HCT116 (cell line): ENCODE measurements around the gene STK24. TPM values are rescaled to one million over a fixed set of nuclear protein-coding genes. Genes with fewer than 3 reads are reported as not detected.

Experiments
- ATAC-seq: fragments of 200-7000 bp; cut with Tn5 transposase; 2 replicates; pipeline ENCODE4 v1.9.1; 2020; ENCODE audit warnings: mild to moderate bottlenecking, moderate library complexity
- BruUV-seq: library from RNA; stranded (reverse); fragments of 400-500 nt; replicated peaks from 2 replicates; lab custom pipeline; 2021; lab: Mats Ljungman, UMichigan
- CTCF ChIA-PET: fragments of 300-600 bp; sonication (Branson Sonifier 250); formaldehyde crosslinking; loops from one replicate; lab custom pipeline; 2021; ENCODE audit warnings: antibody characterized with exemption; lab: Charles Lee
- POLR2A ChIA-PET: fragments of 300-600, 350-600 bp; sonication (Branson Sonifier 250); formaldehyde crosslinking; loops from one replicate; lab custom pipeline; 2021; ENCODE audit warnings: antibody characterized with exemption; lab: Charles Lee
- RAD21 ChIA-PET, 2 experiments: fragments of 300-600 bp; sonication (Branson Sonifier 250); formaldehyde crosslinking; loops; one replicate each; lab custom pipeline; 2023; ENCODE audit warnings: low total read pairs in 2 of 2; ENCODE audit not compliant: uncharacterized antibody in 2 of 2, unreplicated experiment in 2 of 2, low non-redundant PET in 1 of 2; lab: Charles Lee
- DNase-seq: peaks from one replicate; pipeline ENCODE4 v3.0.0-alpha.2; 2010; ENCODE audit warnings: low read depth, low spot score
- H2AFZ ChIP-seq: fragments of 200-600 bp; shearing (Covaris generic), sonication (generic); 2 replicates; pipeline ENCODE4 v1.6.1; 2017; ENCODE audit warnings: low read depth, mixed run types, mixed read lengths, antibody characterized with exemption, low read length; ENCODE audit not compliant: poor library complexity, severe bottlenecking
- H3K27ac ChIP-seq: 2 replicates; pipeline ENCODE4 v1.5.1; 2012; ENCODE audit warnings: low read depth, low read length
- H3K27me3 ChIP-seq: fragments of 200-600 bp; sonication (generic); 2 replicates; pipeline ENCODE4 v1.6.1; 2016; ENCODE audit warnings: mixed run types, low read length, mixed read lengths; ENCODE audit not compliant: insufficient read depth
- H3K36me3 ChIP-seq, 2 experiments: fragments of 200-500 bp in 1 of 2; fragments of 200-600 bp in 1 of 2; sonication (Bioruptor generic) in 1 of 2; sonication (generic) in 1 of 2; 2 replicates each; pipeline versions ENCODE4 v1.5.1 to v1.6.1; 2014 to 2016; ENCODE audit warnings: low read length in 2 of 2, inconsistent platforms in 1 of 2, mixed read lengths in 1 of 2, mixed run types in 1 of 2; ENCODE audit not compliant: insufficient read depth in 2 of 2, control insufficient read depth in 1 of 2
- H3K4me1 ChIP-seq, 2 experiments: fragments of 200-600 bp in 1 of 2; sonication (generic) in 1 of 2; 2 replicates each; pipeline versions ENCODE4 v1.5.1 to v1.6.1; 2012 to 2017; ENCODE audit warnings: low read length in 2 of 2, inconsistent platforms in 1 of 2, mild to moderate bottlenecking in 1 of 2, mixed read lengths in 1 of 2, mixed run types in 1 of 2, moderate library complexity in 1 of 2; ENCODE audit not compliant: insufficient read depth in 2 of 2, control insufficient read depth in 1 of 2
- H3K4me2 ChIP-seq: fragments of 200-600 bp; sonication (generic); 2 replicates; pipeline ENCODE4 v1.6.1; 2017; ENCODE audit warnings: mixed run types, low read length, mixed read lengths
- H3K4me3 ChIP-seq, 2 experiments: fragments of 200-600 bp in 1 of 2; sonication (generic) in 1 of 2; replicated peaks in 1 of 2; 2 replicates each; pipeline ENCODE4 v1.5.1; 2011 to 2016; ENCODE audit warnings: low read length in 2 of 2, control low read depth in 1 of 2, low read depth in 1 of 2, mild to moderate bottlenecking in 1 of 2, mixed read lengths in 1 of 2, mixed run types in 1 of 2
- H3K79me2 ChIP-seq: fragments of 200-600 bp; sonication (generic); 2 replicates; pipeline ENCODE4 v1.6.1; 2017; ENCODE audit warnings: mild to moderate bottlenecking, mixed run types, low read length, moderate library complexity, mixed read lengths; ENCODE audit not compliant: insufficient read depth
- H3K9ac ChIP-seq: fragments of 200-600 bp; sonication (generic); 2 replicates; pipeline ENCODE4 v1.6.1; 2016; ENCODE audit warnings: low read length, mixed read lengths
- H3K9me2 ChIP-seq: fragments of 200-600 bp; sonication (generic), shearing (Covaris generic); 2 replicates; pipeline ENCODE4 v1.6.1; 2017; ENCODE audit warnings: mixed run types, mild to moderate bottlenecking, moderate library complexity; ENCODE audit not compliant: insufficient read depth
- H3K9me3 ChIP-seq, 2 experiments: fragments of 200-500 bp in 1 of 2; fragments of 200-600 bp in 1 of 2; sonication (Bioruptor generic) in 1 of 2; sonication (generic) in 1 of 2; 2 replicates each; pipeline ENCODE4 v1.6.1; 2014 to 2017; ENCODE audit warnings: low read length in 2 of 2, mixed read lengths in 2 of 2, inconsistent platforms in 1 of 2, low read depth in 1 of 2, mild to moderate bottlenecking in 1 of 2, mixed run types in 1 of 2, moderate library complexity in 1 of 2; ENCODE audit not compliant: control insufficient read depth in 1 of 2, insufficient read depth in 1 of 2
- H4K20me1 ChIP-seq: fragments of 200-600 bp; sonication (generic), shearing (Covaris generic); 2 replicates; pipeline ENCODE4 v1.6.1; 2017; ENCODE audit warnings: mixed run types, mild to moderate bottlenecking, moderate library complexity; ENCODE audit not compliant: insufficient read depth
- CBX3 ChIP-seq: IDR thresholded peaks from 2 replicates; pipeline ENCODE4 v1.6.1; 2012; ENCODE audit warnings: low read depth
- EZH2phosphoT487 ChIP-seq: fragments of 200-600 bp; IDR thresholded peaks from 2 replicates; pipeline ENCODE4 v1.6.1; 2018; ENCODE audit warnings: antibody characterized with exemption, borderline replicate concordance
- JUND ChIP-seq: IDR thresholded peaks from 2 replicates; pipeline ENCODE4 v1.6.1; 2012
- RAD21 ChIP-seq: IDR thresholded peaks from 2 replicates; pipeline ENCODE4 v1.6.1; 2012; ENCODE audit warnings: low read depth, mild to moderate bottlenecking
- YY1 ChIP-seq: IDR thresholded peaks from 2 replicates; pipeline ENCODE4 v1.6.1; 2011; ENCODE audit warnings: low read length, low read depth, moderate library complexity, mild to moderate bottlenecking; ENCODE audit not compliant: insufficient replicate concordance; ENCODE audit errors: extremely low read depth
- ZFX ChIP-seq: fragments of 450-650 bp; IDR thresholded peaks from 2 replicates; pipeline ENCODE4 v1.6.1; 2017
- intact Hi-C: fragments of 100-400 bp; cut with micrococcal nuclease; formaldehyde crosslinking; loops from 2 replicates; pipeline ENCODE4 v1.10.0; 2022
- total RNA-seq: library from RNA; stranded (reverse); gene quantifications from one replicate; pipeline ENCODE4 v1.2.1, GENCODE V29; 2021; ENCODE audit not compliant: unreplicated experiment
- TF ChIP-seq, protein P1 (sequence below), 3 experiments: fragments of 200-600 bp in 1 of 3; sonication (generic) in 1 of 3; IDR thresholded peaks in 2 of 3; conservative IDR thresholded peaks in 1 of 3; 2 replicates each; pipeline ENCODE4 v1.5.1; 2012 to 2017; ENCODE audit warnings: low read depth in 2 of 3, low read length in 2 of 3, antibody characterized with exemption in 1 of 3, borderline replicate concordance in 1 of 3, control low read depth in 1 of 3, mild to moderate bottlenecking in 1 of 3, mixed read lengths in 1 of 3, mixed run types in 1 of 3, moderate library complexity in 1 of 3; ENCODE audit not compliant: insufficient read depth in 1 of 3
- TF ChIP-seq, protein P2 (sequence below): IDR thresholded peaks from 2 replicates; pipeline ENCODE4 v1.6.1; 2012; ENCODE audit warnings: low read depth

The STK24 gene
- total RNA-seq, 1 experiment from 2014 or later = 137 TPM

DNA sequence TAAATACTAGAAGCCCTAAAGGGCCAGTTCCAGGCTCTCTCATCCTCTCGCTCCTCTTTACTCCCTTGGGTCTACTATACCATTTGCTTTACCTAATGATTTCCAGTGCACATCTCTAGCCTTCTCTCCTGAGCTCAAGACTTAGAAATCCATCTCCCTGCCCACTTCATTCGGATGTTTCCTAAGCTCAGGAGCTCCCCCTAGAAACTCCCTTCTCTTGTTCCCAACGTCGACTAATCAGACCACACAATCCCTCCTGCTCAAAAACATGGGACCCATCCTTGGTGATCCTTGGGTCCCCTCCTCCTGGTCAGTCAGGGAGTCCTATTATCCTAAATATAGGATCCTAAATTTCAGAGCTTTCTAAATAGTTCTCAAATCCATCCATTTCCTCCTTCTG is 21.1 kb upstream of the STK24 start:
- Histone ChIP-seq H3K9me2 (no peaks in the 10 kb centered on the region), H3K79me2 (no peaks in the 10 kb centered on the region), H3K36me3 (no peaks in the 10 kb centered on the region), H3K9ac (no peak overlapping the region), H3K27me3 (peaks cover 2% of the 10 kb centered on the region; the same call in 1 of the 2 replicates), H3K4me1 (no peaks in the 10 kb centered on the region), H3K4me2 (no peak overlapping the region), H3K9me3 (no peaks in the 10 kb centered on the region), H3K4me3 (no peak overlapping the region), H4K20me1 (no peaks in the 10 kb centered on the region), H3K27ac (no peak overlapping the region), H2AFZ (no peak overlapping the region)
- BruUV-seq = no TSS peak
- ChIA-PET POLR2A (no interaction called here), RAD21 (interaction anchor here in 1 of 2 experiments (1.0 kb wide), 1 partner anchor 110 kb away, joined by 3 read pairs; no protein-coding TSS in a partner anchor), CTCF (interaction anchor here (1.0 to 1.8 kb wide), 5 partner anchors 9 to 150 kb away, joined by 3 to 5 read pairs (median 4); no protein-coding TSS in a partner anchor)
- DNase-seq (no peak), ATAC-seq (peak; percentile 82)
- intact Hi-C loops = no loop called here
- TF ChIP-seq, protein P1, sequence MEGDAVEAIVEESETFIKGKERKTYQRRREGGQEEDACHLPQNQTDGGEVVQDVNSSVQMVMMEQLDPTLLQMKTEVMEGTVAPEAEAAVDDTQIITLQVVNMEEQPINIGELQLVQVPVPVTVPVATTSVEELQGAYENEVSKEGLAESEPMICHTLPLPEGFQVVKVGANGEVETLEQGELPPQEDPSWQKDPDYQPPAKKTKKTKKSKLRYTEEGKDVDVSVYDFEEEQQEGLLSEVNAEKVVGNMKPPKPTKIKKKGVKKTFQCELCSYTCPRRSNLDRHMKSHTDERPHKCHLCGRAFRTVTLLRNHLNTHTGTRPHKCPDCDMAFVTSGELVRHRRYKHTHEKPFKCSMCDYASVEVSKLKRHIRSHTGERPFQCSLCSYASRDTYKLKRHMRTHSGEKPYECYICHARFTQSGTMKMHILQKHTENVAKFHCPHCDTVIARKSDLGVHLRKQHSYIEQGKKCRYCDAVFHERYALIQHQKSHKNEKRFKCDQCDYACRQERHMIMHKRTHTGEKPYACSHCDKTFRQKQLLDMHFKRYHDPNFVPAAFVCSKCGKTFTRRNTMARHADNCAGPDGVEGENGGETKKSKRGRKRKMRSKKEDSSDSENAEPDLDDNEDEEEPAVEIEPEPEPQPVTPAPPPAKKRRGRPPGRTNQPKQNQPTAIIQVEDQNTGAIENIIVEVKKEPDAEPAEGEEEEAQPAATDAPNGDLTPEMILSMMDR (IDR thresholded peaks at IDR 0.05 in 2 of 3, conservative IDR thresholded peaks at IDR 0.05 in 1 of 3; ENCODE audit: borderline replicate concordance in 1 of 3, insufficient read depth in 1 of 3, low read depth in 2 of 3, low read length in 2 of 3) = peak; percentile 24 to 51 (median 35); a peak in 3 of 6 replicates
- no peak for TF ChIP-seq ZFX
- peak; percentile 63 for TF ChIP-seq RAD21

DNA sequence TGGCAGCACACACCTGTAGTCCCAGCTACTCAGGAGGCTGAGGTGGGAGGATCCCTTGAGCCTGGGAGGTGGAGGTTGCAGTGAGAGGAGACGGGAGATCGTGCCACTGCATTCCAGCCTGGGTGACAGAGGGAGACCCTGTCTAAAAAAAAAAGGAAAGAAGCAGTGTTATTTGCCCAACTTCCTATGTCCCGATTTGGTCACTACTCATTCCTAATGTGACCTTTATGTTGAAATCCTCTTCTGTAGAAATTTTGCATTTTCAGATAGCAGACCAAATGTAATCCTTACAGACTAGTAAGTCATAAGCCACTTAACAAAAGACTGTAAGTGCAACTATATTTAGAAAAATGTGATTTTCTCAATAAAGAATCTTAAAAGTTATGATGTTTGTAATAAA is 18.2 kb upstream of the STK24 start:
- Histone ChIP-seq H3K27me3 (no peaks in the 10 kb centered on the region), H3K79me2 (no peaks in the 10 kb centered on the region), H2AFZ (no peak overlapping the region), H3K4me2 (no peak overlapping the region), H3K4me1 (no peaks in the 10 kb centered on the region), H3K36me3 (no peaks in the 10 kb centered on the region), H3K27ac (no peak overlapping the region), H4K20me1 (no peaks in the 10 kb centered on the region), H3K9me3 (peaks cover 0 to under 1% of the 10 kb centered on the region in 2 experiments; a peak in 1 of 4 replicates), H3K9ac (no peak overlapping the region), H3K4me3 (no peak overlapping the region), H3K9me2 (no peaks in the 10 kb centered on the region)
- DNase-seq = no peak
- intact Hi-C loops = no loop called here
- ATAC-seq = no peak
- no peak for TF ChIP-seq CBX3
- no peak for TF ChIP-seq RAD21
- no peak for TF ChIP-seq JUND
- TF ChIP-seq, protein P2, sequence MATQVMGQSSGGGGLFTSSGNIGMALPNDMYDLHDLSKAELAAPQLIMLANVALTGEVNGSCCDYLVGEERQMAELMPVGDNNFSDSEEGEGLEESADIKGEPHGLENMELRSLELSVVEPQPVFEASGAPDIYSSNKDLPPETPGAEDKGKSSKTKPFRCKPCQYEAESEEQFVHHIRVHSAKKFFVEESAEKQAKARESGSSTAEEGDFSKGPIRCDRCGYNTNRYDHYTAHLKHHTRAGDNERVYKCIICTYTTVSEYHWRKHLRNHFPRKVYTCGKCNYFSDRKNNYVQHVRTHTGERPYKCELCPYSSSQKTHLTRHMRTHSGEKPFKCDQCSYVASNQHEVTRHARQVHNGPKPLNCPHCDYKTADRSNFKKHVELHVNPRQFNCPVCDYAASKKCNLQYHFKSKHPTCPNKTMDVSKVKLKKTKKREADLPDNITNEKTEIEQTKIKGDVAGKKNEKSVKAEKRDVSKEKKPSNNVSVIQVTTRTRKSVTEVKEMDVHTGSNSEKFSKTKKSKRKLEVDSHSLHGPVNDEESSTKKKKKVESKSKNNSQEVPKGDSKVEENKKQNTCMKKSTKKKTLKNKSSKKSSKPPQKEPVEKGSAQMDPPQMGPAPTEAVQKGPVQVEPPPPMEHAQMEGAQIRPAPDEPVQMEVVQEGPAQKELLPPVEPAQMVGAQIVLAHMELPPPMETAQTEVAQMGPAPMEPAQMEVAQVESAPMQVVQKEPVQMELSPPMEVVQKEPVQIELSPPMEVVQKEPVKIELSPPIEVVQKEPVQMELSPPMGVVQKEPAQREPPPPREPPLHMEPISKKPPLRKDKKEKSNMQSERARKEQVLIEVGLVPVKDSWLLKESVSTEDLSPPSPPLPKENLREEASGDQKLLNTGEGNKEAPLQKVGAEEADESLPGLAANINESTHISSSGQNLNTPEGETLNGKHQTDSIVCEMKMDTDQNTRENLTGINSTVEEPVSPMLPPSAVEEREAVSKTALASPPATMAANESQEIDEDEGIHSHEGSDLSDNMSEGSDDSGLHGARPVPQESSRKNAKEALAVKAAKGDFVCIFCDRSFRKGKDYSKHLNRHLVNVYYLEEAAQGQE = no peak
- TF ChIP-seq YY1 = no peak
- no peak for TF ChIP-seq EZH2phosphoT487
- ChIA-PET CTCF (no interaction called here), RAD21 (no interaction called here), POLR2A (no interaction called here)
- BruUV-seq = no TSS peak
